Midbrain (tissue), 1 donor: Measurements from ENCODE around the gene ECHDC1.
"Not testable (repeated sequence)": the region's sequence is repeated elsewhere in the genome, so short reads cannot be mapped to it uniquely, and the experiment has no call there.

Source experiments
- DNase-seq: peaks from one replicate; lab custom pipeline; 2025; lab: John Stamatoyannopoulos, UW

The ECHDC1 gene, protein sequence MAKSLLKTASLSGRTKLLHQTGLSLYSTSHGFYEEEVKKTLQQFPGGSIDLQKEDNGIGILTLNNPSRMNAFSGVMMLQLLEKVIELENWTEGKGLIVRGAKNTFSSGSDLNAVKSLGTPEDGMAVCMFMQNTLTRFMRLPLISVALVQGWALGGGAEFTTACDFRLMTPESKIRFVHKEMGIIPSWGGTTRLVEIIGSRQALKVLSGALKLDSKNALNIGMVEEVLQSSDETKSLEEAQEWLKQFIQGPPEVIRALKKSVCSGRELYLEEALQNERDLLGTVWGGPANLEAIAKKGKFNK

GRCh38 chr6:127342946-127343808 is at the start of gene ECHDC1:
ECHDC1 (minus strand) TSS chr6:127343609; CDS start chr6:127331028, 12,581 bp downstream.
- peak; percentile 74 for DNase-seq

DNA sequence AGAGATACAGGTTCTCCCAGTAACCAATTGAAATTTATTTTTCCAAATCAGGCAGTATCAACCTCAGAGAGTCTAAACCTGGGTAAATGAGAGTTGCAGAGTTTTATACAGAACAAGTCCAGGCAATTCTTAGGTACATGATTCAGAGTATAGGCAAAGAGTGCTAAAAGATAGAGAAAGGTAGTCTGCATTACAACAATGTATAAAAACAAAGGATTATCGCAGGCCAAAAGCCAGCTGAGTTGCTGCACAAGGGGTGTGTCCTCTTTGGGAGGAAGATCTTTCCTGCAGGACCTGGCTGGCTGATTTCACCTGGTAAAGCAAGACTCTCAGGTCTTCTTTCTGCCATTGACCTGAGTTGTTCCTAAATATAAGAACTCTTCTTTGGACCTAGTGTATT is 48.9 kb upstream of the ECHDC1 start:
- no peak for DNase-seq

DNA sequence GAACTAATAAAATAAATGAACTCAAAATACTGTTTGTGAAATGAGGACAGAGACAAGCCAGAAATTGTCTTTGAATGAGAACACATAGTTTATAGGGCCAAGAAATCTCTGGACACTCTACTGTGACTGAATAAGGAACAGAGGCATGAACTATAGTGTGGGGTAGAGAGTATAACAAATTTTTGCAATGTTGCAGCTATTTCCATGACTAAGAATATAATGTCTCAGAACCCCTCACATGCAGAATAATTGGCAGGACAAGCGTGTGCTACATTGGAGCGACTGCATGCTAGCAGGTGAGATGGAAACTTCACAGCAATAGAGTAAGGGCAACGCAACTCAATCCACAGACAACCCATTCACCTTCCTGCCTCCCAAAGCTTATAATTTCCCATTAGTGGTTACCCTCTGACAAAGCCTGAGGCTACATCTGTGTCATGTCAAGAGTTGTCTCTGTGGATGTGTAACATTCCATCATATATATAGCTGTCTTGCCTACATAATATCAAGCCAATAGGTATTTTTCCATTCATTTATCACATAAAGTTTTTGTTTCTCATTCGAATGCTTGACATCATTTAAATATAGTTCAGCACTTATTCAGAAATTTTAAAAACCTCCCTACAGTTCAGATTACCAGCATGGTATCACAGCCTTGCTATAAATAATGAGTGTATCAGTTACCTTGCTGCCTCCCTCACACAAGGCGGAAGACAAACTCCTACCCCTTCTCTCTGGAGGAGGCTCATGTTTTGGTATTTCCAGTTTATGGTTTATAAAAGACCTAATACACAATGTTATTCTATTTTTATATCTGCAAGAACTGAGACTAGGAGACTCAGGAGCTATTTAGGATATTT is 47.9 kb upstream of the ECHDC1 start:
- DNase-seq: no peak

DNA sequence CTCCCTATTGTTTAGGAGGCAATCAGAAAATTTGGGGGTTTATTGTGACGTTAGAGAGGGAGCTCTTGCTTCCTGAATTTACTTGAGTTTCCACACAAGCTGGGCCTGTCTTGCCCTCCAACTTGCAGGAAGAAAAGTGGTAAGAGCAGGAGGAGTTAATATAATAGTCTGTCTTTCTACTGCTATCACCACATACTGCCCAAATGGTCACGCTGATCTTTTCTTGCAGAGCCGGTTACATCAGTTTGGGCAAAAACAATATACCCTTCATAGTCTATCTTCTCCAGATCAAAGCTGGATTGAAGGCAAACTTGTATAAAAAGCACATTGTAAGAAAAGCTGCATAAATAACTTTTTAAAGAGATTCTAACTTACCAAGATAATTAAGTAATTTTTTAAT is 46.3 kb upstream of the ECHDC1 start:
- DNase-seq: no peak

GRCh38 chr6:127385668-127386430 is 42.4 kb upstream of the ECHDC1 start:
- DNase-seq: no peak

DNA sequence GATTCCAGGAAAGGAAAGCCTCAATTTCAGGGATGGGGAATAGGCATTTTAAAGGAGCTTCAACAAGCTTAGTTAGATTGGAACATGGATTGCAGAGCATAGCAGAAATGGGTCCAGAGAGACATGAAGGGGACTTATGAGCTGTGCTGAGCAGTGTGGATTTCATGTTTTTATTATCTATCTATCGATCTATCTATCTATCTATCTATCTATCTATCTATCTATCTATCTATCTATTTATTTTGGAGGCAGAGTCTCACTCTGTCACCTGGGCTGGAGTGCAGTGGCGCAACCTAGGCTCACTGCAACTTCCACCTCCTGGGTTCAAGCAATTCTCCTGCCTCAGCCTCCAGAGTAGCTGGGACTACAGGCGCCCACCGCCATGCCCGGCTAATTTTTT is 41.4 kb upstream of the ECHDC1 start:
- not testable (repeated sequence) for DNase-seq

- no peak for DNase-seq
Measured at GRCh38 chr6:127383988-127384387, 40.6 kb upstream of the ECHDC1 start.

GRCh38 chr6:127382413-127382812 is 39.0 kb upstream of the ECHDC1 start:
- DNase-seq: no peak

- no peak for DNase-seq
Measured at GRCh38 chr6:127381384-127381783, 38.0 kb upstream of the ECHDC1 start.

DNA sequence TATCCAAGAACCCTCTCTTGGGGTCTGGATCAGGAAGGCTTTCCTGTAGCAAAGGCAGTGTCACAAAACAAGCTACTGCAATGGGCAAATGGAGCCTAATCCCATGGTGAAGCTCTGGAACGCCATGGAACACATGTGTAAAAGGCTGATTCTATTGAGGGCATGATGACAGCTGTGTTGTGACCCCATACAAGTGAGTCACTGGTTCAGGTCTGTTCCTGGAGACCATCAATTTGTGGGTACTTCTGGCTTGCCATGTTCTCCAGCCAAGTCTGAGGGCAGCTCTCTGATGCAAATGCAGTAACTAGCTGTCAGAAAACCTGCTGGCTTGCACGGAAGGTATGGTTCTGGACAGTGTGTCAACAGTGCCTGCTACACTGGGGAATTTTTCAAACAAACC is 33.3 kb upstream of the ECHDC1 start:
- no peak for DNase-seq

DNA sequence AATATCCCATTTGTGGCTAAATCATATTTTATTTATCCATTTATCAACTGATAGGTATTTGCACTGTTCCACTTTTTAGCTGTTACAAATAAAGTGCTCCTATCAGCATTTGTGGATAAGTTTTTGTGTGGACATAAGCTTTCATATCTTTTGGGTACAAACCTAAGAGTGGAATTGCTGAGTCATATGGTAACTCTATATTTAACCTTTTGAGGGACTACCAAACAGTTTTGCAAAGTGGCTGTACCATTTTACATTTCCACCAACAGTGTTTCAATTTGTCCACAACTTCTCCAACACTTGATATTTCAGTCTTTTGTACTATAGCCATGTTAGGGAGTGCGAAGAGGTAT is 23.6 kb upstream of the ECHDC1 start:
- no peak for DNase-seq

DNA sequence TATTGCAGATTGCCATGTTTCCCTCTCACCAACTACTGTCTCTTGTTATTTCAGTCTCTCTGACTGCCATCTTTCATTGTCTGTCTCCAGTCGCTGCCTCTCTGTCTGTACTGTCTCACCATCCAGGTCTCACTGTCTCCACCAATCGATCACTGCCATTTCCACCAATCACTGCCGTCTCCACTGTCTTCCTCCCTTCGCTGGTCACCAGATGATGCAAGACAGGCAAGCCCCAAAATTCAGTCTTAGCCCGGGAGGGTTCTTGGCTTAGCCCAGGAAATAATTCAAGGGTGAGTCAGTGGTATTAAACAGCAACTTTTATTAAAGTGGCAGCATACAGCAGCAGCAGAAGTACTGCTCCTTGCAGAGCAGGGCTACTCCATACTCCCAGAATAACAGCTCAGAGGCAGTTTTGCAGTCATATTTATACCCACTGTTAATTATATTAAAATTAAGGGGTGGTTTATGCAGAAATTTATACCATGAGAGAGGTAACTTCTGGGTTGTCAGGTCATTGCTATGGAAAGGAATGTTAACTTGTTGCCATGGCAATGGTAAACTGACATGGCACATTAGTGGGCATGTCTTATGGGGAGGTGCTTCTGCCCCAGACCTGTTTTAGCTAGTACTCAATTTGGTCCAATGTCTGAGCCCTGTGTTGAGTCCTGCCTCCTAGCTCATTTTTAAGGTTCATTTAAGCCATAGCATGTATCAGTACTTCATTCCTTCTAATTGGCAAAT is 23.0 kb upstream of the ECHDC1 start:
- no peak for DNase-seq

- no peak for DNase-seq
Measured at GRCh38 chr6:127365874-127366273, 22.5 kb upstream of the ECHDC1 start.

DNA sequence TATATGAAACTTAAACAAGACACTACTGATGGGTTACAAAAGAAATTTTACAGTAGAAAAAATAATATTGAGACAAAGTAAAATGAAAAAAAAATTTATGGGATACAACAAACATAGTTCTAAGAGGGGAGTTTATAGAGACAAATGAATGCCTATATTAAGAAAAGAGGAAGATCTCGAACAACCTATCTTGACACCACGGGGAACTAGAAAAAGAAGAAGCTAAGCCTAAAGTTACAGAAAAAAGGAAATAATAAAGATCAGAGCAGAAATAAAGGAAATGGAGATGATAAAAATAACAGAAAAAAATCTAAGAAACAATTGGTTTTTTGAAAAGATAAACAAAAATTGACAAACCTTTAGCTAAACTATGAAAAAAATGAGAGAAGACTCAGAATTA is 9.1 kb upstream of the ECHDC1 start:
- no peak for DNase-seq

DNA sequence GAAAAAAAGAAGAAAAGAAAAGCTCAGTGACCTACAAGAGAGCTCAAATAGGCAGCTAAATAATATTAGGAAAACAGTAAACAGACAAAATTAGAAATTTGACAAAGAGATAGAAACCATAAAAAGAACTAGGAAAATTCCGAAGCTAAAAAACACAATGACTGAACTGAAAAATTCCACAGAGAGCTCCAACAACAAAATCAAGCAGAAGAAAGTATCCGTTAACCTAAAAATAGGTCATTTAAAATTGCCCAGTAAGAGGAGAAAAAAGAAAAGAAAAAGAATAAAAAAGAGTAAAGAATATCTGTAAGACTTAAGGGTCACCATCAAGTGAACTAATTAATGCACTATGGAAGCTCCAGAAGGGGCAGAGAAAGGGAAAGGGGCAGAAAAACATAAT is 6.6 kb upstream of the ECHDC1 start:
- DNase-seq: no peak

- no peak for DNase-seq
Measured at GRCh38 chr6:127348028-127348661, 4.7 kb upstream of the ECHDC1 start.

DNA sequence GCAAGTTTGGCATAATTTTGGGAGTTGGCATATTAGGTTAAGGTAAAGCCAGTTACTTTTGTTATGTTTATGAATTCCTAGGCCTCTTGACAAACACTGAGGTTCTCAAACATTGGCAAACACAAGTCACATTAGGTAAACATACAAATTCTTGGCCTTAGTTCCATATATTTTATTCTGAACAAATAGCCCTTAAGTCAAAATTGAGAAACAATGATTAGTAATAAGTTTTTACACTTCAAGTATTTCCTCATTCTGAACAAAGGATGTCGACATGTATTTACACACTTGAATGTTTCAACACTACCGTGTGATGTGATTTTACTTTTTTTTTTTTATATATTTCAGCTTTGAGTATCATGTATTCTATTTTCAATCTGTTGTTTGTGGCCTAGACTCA is 3.8 kb upstream of the ECHDC1 start:
- DNase-seq: no peak

- no peak for DNase-seq
Measured at GRCh38 chr6:127345521-127345920, 2.1 kb upstream of the ECHDC1 start.

- DNase-seq: peak; percentile 58
Measured at GRCh38 chr6:127343809-127344659, 625 bp upstream of the ECHDC1 start.
